H1 (cell line): ENCODE measurements around the gene CNOT3. TPM values are rescaled to one million over a fixed set of nuclear protein-coding genes. Genes with fewer than 3 reads are reported as not detected.
A peak's percentile ranks its signal among the peaks of the same experiment; 100 is the strongest.

Source experiments
- CTCF ChIA-PET: fragments of 300-600 bp; sonication (Branson Sonifier 250); formaldehyde crosslinking; loops from one replicate; lab custom pipeline; 2021; ENCODE audit not compliant: partially characterized antibody; lab: Charles Lee
- POLR2A ChIA-PET: fragments of 300-600 bp; sonication (Branson Sonifier 250); formaldehyde crosslinking; loops from one replicate; lab custom pipeline; 2021; ENCODE audit warnings: inconsistent platforms; ENCODE audit not compliant: partially characterized antibody; lab: Charles Lee
- DNase-seq, 2 experiments: peaks; one replicate each; pipeline versions ENCODE4 v3.0.0 to v3.0.0-alpha.2; 2010 to 2022; ENCODE audit warnings: low spot score in 2 of 2, low read depth in 1 of 2, mixed read lengths in 1 of 2
- FAIRE-seq: peaks from 2 replicates; lab custom pipeline; 2011; peaks lifted over from hg19 to GRCh38; lab: Jason Lieb, UNC
- H2AFZ ChIP-seq: 2 replicates; pipeline ENCODE4 v1.8.1; 2012; ENCODE audit warnings: low read length, inconsistent platforms
- H2AK5ac ChIP-seq: 2 replicates; pipeline ENCODE4 v1.6.1; 2013; ENCODE audit warnings: low read depth, low read length
- H2BK120ac ChIP-seq: replicated peaks from 2 replicates; pipeline ENCODE3; 2013; ENCODE audit warnings: low read depth, low read length, inconsistent platforms
- H2BK12ac ChIP-seq: 2 replicates; pipeline ENCODE4 v1.6.1; 2013; ENCODE audit warnings: low read depth, low read length
- H2BK15ac ChIP-seq: 2 replicates; pipeline ENCODE4 v1.6.1; 2013; ENCODE audit warnings: low read length
- H2BK20ac ChIP-seq: 2 replicates; pipeline ENCODE4 v1.6.1; 2013; ENCODE audit warnings: low read length
- H2BK5ac ChIP-seq: 2 replicates; pipeline ENCODE4 v1.6.1; 2013; ENCODE audit warnings: low read depth, low read length
- H3K14ac ChIP-seq: 2 replicates; pipeline ENCODE4 v1.6.1; 2013; ENCODE audit warnings: inconsistent platforms; ENCODE audit not compliant: insufficient read length
- H3K18ac ChIP-seq: 2 replicates; pipeline ENCODE4 v1.6.1; 2013; ENCODE audit warnings: low read length; ENCODE audit errors: extremely low read depth
- H3K23ac ChIP-seq: 2 replicates; pipeline ENCODE4 v1.6.1; 2013; ENCODE audit warnings: inconsistent platforms; ENCODE audit not compliant: insufficient read length
- H3K23me2 ChIP-seq: 2 replicates; pipeline ENCODE4 v1.6.1; 2013; ENCODE audit warnings: low read depth, low read length
- H3K27ac ChIP-seq: 2 replicates; pipeline ENCODE4 v1.6.1; 2011; ENCODE audit warnings: low read depth, low read length, inconsistent platforms
- H3K27me3 ChIP-seq, 4 experiments: replicated peaks in 1 of 4; 1 replicate in 1 of 4; 2 replicates in 3 of 4; pipeline versions ENCODE4 v1.6.1 to v1.8.1; 2011 to 2013; ENCODE audit warnings: low read length in 3 of 4, mild to moderate bottlenecking in 3 of 4, inconsistent platforms in 2 of 4, mixed read lengths in 2 of 4, moderate library complexity in 1 of 4; ENCODE audit not compliant: control insufficient read depth in 3 of 4, insufficient read depth in 3 of 4; ENCODE audit errors: extremely low read depth in 1 of 4
- H3K36me3 ChIP-seq, 4 experiments: 2 replicates each; pipeline versions ENCODE4 v1.6.1 to v1.8.1; 2011 to 2013; ENCODE audit warnings: mild to moderate bottlenecking in 4 of 4, low read length in 3 of 4, moderate library complexity in 2 of 4, control low read depth in 1 of 4, inconsistent platforms in 1 of 4; ENCODE audit not compliant: insufficient read depth in 4 of 4, control insufficient read depth in 2 of 4
- H3K4ac ChIP-seq: replicated peaks from 2 replicates; pipeline ENCODE3; 2013; ENCODE audit warnings: low read length, low read depth, mixed read lengths, inconsistent platforms; ENCODE audit not compliant: insufficient read length
- H3K4me1 ChIP-seq, 4 experiments: replicated peaks in 1 of 4; 1 replicate in 1 of 4; 2 replicates in 3 of 4; pipeline versions ENCODE4 v1.6.1 to v1.8.1; 2011 to 2013; ENCODE audit warnings: low read length in 3 of 4, inconsistent platforms in 2 of 4, mixed read lengths in 1 of 4; ENCODE audit not compliant: insufficient read depth in 4 of 4, control insufficient read depth in 3 of 4
- H3K4me2 ChIP-seq, 2 experiments: 2 replicates each; pipeline versions ENCODE4 v1.6.1 to v1.8.1; 2011 to 2013; ENCODE audit warnings: low read depth in 2 of 2, low read length in 2 of 2, control low read depth in 1 of 2, inconsistent platforms in 1 of 2, mild to moderate bottlenecking in 1 of 2; ENCODE audit not compliant: insufficient read depth in 1 of 2
- H3K4me3 ChIP-seq, 4 experiments: fragments of 200-600, 300-600 bp in 1 of 4; sonication (generic), shearing (Covaris generic), sonication (Bioruptor Twin) in 1 of 4; 2 replicates each; pipeline versions ENCODE4 v1.5.1 to v1.8.1; 2011 to 2016; ENCODE audit warnings: low read length in 4 of 4, low read depth in 3 of 4, control low read depth in 2 of 4, inconsistent platforms in 2 of 4, mild to moderate bottlenecking in 2 of 4, mixed read lengths in 1 of 4, moderate library complexity in 1 of 4; ENCODE audit not compliant: insufficient read depth in 2 of 4; ENCODE audit errors: extremely low read depth in 1 of 4
- H3K56ac ChIP-seq: replicated peaks from 2 replicates; pipeline ENCODE3; 2013; ENCODE audit warnings: low read depth, mild to moderate bottlenecking, mixed read lengths, low read length, inconsistent platforms; ENCODE audit not compliant: insufficient read length
- H3K79me1 ChIP-seq: 2 replicates; pipeline ENCODE4 v1.6.1; 2013; ENCODE audit warnings: low read depth, low read length, control low read depth
- H3K79me2 ChIP-seq, 2 experiments: 2 replicates each; pipeline versions ENCODE4 v1.6.1 to v1.8.1; 2012 to 2013; ENCODE audit warnings: low read length in 2 of 2, mild to moderate bottlenecking in 2 of 2, inconsistent platforms in 1 of 2; ENCODE audit not compliant: insufficient read depth in 2 of 2, control insufficient read depth in 1 of 2
- H3K9ac ChIP-seq, 4 experiments: replicated peaks in 1 of 4; 1 replicate in 1 of 4; 2 replicates in 3 of 4; pipeline versions ENCODE4 v1.6.1 to v1.8.1; 2011 to 2013; ENCODE audit warnings: low read depth in 3 of 4, low read length in 3 of 4, control low read depth in 2 of 4, mild to moderate bottlenecking in 2 of 4, moderate library complexity in 2 of 4, inconsistent platforms in 1 of 4; ENCODE audit errors: extremely low read depth in 1 of 4
- H3K9me3 ChIP-seq, 2 experiments: 2 replicates each; pipeline versions ENCODE4 v1.6.1 to v1.8.1; 2012 to 2013; ENCODE audit warnings: mild to moderate bottlenecking in 2 of 2, moderate library complexity in 2 of 2, control low read depth in 1 of 2, inconsistent platforms in 1 of 2, low read depth in 1 of 2, low read length in 1 of 2, mixed read lengths in 1 of 2; ENCODE audit not compliant: insufficient read depth in 2 of 2
- H4K20me1 ChIP-seq, 2 experiments: replicated peaks in 1 of 2; 2 replicates each; pipeline versions ENCODE3 to v1.8.1; 2011 to 2013; ENCODE audit warnings: inconsistent platforms in 2 of 2, low read length in 2 of 2, mild to moderate bottlenecking in 1 of 2; ENCODE audit not compliant: insufficient read depth in 2 of 2, control insufficient read depth in 1 of 2
- H4K5ac ChIP-seq: 2 replicates; pipeline ENCODE4 v1.6.1; 2013; ENCODE audit warnings: low read length, low read depth, mixed read lengths, inconsistent platforms; ENCODE audit not compliant: insufficient read length
- H4K8ac ChIP-seq: 2 replicates; pipeline ENCODE4 v1.8.0; 2013; ENCODE audit warnings: mild to moderate bottlenecking, moderate library complexity, low read length, inconsistent platforms; ENCODE audit not compliant: insufficient read depth; ENCODE audit errors: extremely low read depth
- H4K91ac ChIP-seq: replicated peaks from 2 replicates; pipeline ENCODE3; 2013; ENCODE audit warnings: low read length, mixed read lengths, inconsistent platforms; ENCODE audit not compliant: insufficient read length
- FOSL1 ChIP-seq: IDR thresholded peaks from 2 replicates; pipeline ENCODE4 v1.6.1; 2011; ENCODE audit warnings: mild to moderate bottlenecking, low read depth, low read length, moderate library complexity; ENCODE audit not compliant: insufficient read depth
- KDM1A ChIP-seq: fragments of 200-600, 300-600 bp; sonication (generic); IDR thresholded peaks from 2 replicates; pipeline ENCODE4 v1.7.1; 2016; ENCODE audit warnings: mild to moderate bottlenecking, low read length, borderline replicate concordance
- MAX ChIP-seq: IDR thresholded peaks from 2 replicates; pipeline ENCODE4 v1.6.1; 2012; ENCODE audit warnings: inconsistent platforms
- PHF8 ChIP-seq: fragments of 200-600 bp; sonication (generic); conservative IDR thresholded peaks from 2 replicates; pipeline ENCODE4 v1.7.1; 2012; ENCODE audit warnings: low read depth, mild to moderate bottlenecking, inconsistent platforms, low read length, moderate library complexity
- SIN3A ChIP-seq, 2 experiments: IDR thresholded peaks in 1 of 2; conservative IDR thresholded peaks in 1 of 2; 2 replicates each; pipeline ENCODE4 v1.6.1; 2011 to 2012; ENCODE audit warnings: low read length in 2 of 2, improper control_type of control experiment in 1 of 2, low read depth in 1 of 2, mild to moderate bottlenecking in 1 of 2
- SP1 ChIP-seq: IDR thresholded peaks from 2 replicates; pipeline ENCODE4 v1.6.1; 2011; ENCODE audit warnings: low read depth, low read length
- SP4 ChIP-seq: IDR thresholded peaks from 2 replicates; pipeline ENCODE4 v1.6.1; 2012; ENCODE audit warnings: low read length, inconsistent platforms
- TBP ChIP-seq: IDR thresholded peaks from 2 replicates; pipeline ENCODE4 v1.6.1; 2011; ENCODE audit warnings: low read depth, low read length, improper control_type of control experiment
- WGBS, 2 experiments: shearing (Covaris generic) in 1 of 2; methylation state at CpG; one replicate each; pipeline versions ENCODE4 v1.1.6 to v1.1.7; 2013 to 2015; ENCODE audit warnings: low lambda C conversion rate in 2 of 2, mixed read lengths in 2 of 2, inconsistent platforms in 1 of 2, low coverage in 1 of 2, missing lambda C conversion rate in 1 of 2; ENCODE audit not compliant: insufficient replicate concordance in 2 of 2, insufficient coverage in 1 of 2, insufficient read length in 1 of 2; ENCODE audit errors: extremely low coverage in 1 of 2, missing lambda C conversion rate in 1 of 2; 5-methylcytosine and 5-hydroxymethylcytosine counted together
- polyA plus RNA-seq, 7 experiments: library from polyadenylated mRNA; depleted of rRNA in 3 of 7; stranded (reverse) in 5 of 7; unstranded in 2 of 7; fragments of >200 nt in 5 of 7; fragments of 200-250 nt in 2 of 7; gene quantifications; 1 replicate in 5 of 7; 2 replicates in 1 of 7; 4 replicates in 1 of 7; pipeline versions ENCODE4 v1.2.1 to v1.2.3, GENCODE V29; 2011 to 2013; ENCODE audit warnings: missing spikeins in 2 of 7, mixed read lengths in 2 of 7
- total RNA-seq: library from RNA; stranded (reverse); fragmentation: NEBNext Ultra II Directional; extraction: Animal tissue kit (Norgen Biotek cat#: 25700); gene quantifications from 2 replicates; pipeline ENCODE4 v1.2.1, GENCODE V29; 2021

CNOT3 gene
- total and polyA plus RNA-seq, 2 of the 8 experiments (the other 6 are each of a cell fraction or from before 2014, with no cell fraction given): 21.2 to 86.4 TPM

DNA sequence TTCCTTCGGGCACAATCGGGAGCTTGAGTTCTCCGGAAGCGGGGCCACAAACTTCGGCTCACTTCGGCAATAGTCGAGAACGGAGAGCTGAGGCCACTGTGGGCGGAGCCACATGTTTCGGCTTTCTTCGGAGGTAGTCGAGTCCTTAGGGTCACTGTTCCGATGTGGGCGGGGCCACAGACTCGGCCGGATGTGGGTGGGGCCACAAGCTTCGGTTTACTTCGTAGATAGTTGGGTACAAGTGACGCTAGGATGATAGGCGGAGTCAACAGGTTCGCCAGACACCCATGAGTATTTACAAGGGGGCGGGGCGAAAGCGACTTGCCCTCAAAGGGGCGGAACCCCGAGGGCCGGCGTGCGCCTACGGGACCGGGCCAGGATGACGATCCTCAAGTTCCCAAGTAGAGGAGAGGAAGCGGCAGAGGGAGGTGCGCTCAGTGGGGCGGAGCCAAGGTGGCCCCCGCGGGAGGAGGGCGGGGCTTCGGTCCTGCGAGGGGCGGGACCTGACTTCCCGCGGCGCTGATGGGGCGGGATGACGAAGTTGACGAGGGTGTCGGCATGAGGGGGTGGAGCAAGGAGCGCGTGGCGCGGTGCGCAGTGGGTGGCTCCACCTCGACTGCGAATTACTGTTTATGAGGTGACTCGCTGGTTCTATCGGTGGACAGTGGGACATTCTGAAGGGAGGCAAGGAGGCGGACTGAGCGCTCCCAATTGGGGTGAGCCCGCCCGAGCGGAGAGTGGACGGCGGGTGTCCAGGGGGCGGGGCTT lies 52.4 kb downstream of the CNOT3 start:
- H3K79me2 ChIP-seq: peaks cover 3 to 32% of the 10 kb centered on the region in 2 experiments; a peak in 3 of 4 replicates
- peak overlapping the region; percentile 86 for H4K91ac ChIP-seq
- H3K4me1 ChIP-seq: peaks cover 3 to 12% (median 7%) of the 10 kb centered on the region in 4 experiments; a peak in 5 of 7 replicates
- WGBS, 2 experiments: 1% methylated on average over 46 of the region's 65 CpGs; no CpG with 5 or more reads in 1 of the 2 experiments
- H4K5ac ChIP-seq: peak overlapping the region; percentile 97
- no peaks in the 10 kb centered on the region for H3K9me3 ChIP-seq
- peak overlapping the region; percentile 77 to 97 for H3K4me2 ChIP-seq
- H3K4me3 ChIP-seq: peak overlapping the region; percentile 67 to 96 (median 83)
- H2AK5ac ChIP-seq: no peak overlapping the region
- FAIRE-seq (peak; percentile 96), DNase-seq (peak; percentile 100)
- H3K4ac ChIP-seq: peak overlapping the region; percentile 30
- peak overlapping the region; percentile 67 to 99 (median 93) for H3K9ac ChIP-seq
- peaks cover 13% of the 10 kb centered on the region for H3K79me1 ChIP-seq
- H3K36me3 ChIP-seq: peaks cover 4 to 21% (median 7%) of the 10 kb centered on the region in 4 experiments; a peak in 7 of 8 replicates
- H4K20me1 ChIP-seq: peaks cover 0 to 10% of the 10 kb centered on the region in 2 experiments
- peak overlapping the region; percentile 99 for H4K8ac ChIP-seq
- peak overlapping the region; percentile 99 for H3K27ac ChIP-seq
- peak overlapping the region; percentile 100 for H2BK12ac ChIP-seq
- H3K56ac ChIP-seq: peak overlapping the region; percentile 93
- peak overlapping the region; percentile 99 for H3K18ac ChIP-seq
- H3K27me3 ChIP-seq: no peaks in the 10 kb centered on the region
- H3K23me2 ChIP-seq: peaks cover 11% of the 10 kb centered on the region
- H2BK120ac ChIP-seq: peak overlapping the region; percentile 50
- no peak overlapping the region for H3K23ac ChIP-seq
- H2BK20ac ChIP-seq: no peak overlapping the region
- ChIA-PET POLR2A (interaction anchor here (0.6 to 28.7 kb wide), 14 partner anchors 10 to 238 kb away, joined by 3 to 909 read pairs (median 6); partner anchors contain the start of genes CNOT3, LENG1, RPS9 and TMC4), CTCF (interaction anchor here (0.5 to 2.3 kb wide), 9 partner anchors 9 to 202 kb away, joined by 3 to 7 read pairs (median 4); no protein-coding TSS in a partner anchor)
- H2BK15ac ChIP-seq: peak overlapping the region; percentile 94; the same call in 1 of the 2 replicates
- H3K14ac ChIP-seq: no peak overlapping the region
- peak overlapping the region; percentile 85; the same call in 1 of the 2 replicates for H2AFZ ChIP-seq
- H2BK5ac ChIP-seq: peak overlapping the region; percentile 100
- TF ChIP-seq SIN3A (conservative IDR thresholded peaks at IDR 0.05 in 1 of 2, IDR thresholded peaks at IDR 0.05 in 1 of 2; ENCODE audit: low read depth in 1 of 2, low read length in 2 of 2): peak in 1 of 2 experiments; percentile 41; a peak in 1 of 4 replicates
- TF ChIP-seq SP4: peak; percentile 94
- no peak for TF ChIP-seq KDM1A
- TF ChIP-seq FOSL1: no peak
- TF ChIP-seq MAX: peak; percentile 89
- TF ChIP-seq TBP: peak; percentile 5; the same call in 1 of the 2 replicates
- TF ChIP-seq PHF8: peak; percentile 85
- TF ChIP-seq SP1: peak; percentile 23; the same call in 1 of the 2 replicates
